Mammary epithelial cell (primary cell): ENCODE results near the gene OSM.

Experiments used
- CTCF ChIP-seq, 2 donors: IDR thresholded peaks in 1 of 2; conservative IDR thresholded peaks in 1 of 2; 2 replicates each; pipeline ENCODE4 v1.5.1; 2011 to 2012; ENCODE audit warnings: inconsistent platforms in 2 of 2, low read length in 2 of 2, mild to moderate bottlenecking in 2 of 2, control low read depth in 1 of 2, low read depth in 1 of 2; ENCODE audit not compliant: insufficient read depth in 1 of 2; ENCODE audit errors: extremely low read depth in 1 of 2
- EZH2 ChIP-seq: IDR thresholded peaks from 2 replicates; pipeline ENCODE4 v1.6.1; 2012; ENCODE audit warnings: low read length, inconsistent platforms, borderline replicate concordance

- TF ChIP-seq CTCF (conservative IDR thresholded peaks at IDR 0.05 in 1 of 2, IDR thresholded peaks at IDR 0.05 in 1 of 2; ENCODE audit: extremely low read depth in 1 of 2, insufficient read depth in 1 of 2, low read depth in 1 of 2, low read length in 2 of 2): no peak
- TF ChIP-seq EZH2: no peak
These were observed 46.2 kb downstream of the OSM start for GRCh38 chr22:30220338-30221012.
